IPS DF 6.9 (cell line): ENCODE measurements around the gene PSMC6.
"Not testable (repeated sequence)": the region's sequence is repeated elsewhere in the genome, so short reads cannot be mapped to it uniquely, and the experiment has no call there.

Source experiments
- DNase-seq: peaks from one replicate; pipeline ENCODE4 v3.0.0-alpha.2; 2013; ENCODE audit warnings: low read depth, low spot score
- H3K27ac ChIP-seq: one replicate; pipeline ENCODE4 v1.5.1; 2013; ENCODE audit warnings: low read length, control low read depth
- H3K27me3 ChIP-seq: 2 replicates; pipeline ENCODE4 v1.6.1; 2013; ENCODE audit warnings: mild to moderate bottlenecking, low read length; ENCODE audit not compliant: control insufficient read depth, insufficient read depth
- H3K36me3 ChIP-seq: 2 replicates; pipeline ENCODE4 v1.6.1; 2013; ENCODE audit warnings: low read length; ENCODE audit not compliant: control insufficient read depth, insufficient read depth
- H3K4me1 ChIP-seq: 2 replicates; pipeline ENCODE4 v1.6.1; 2013; ENCODE audit warnings: low read length; ENCODE audit not compliant: control insufficient read depth, insufficient read depth
- H3K4me3 ChIP-seq: 2 replicates; pipeline ENCODE4 v1.5.1; 2013; ENCODE audit warnings: mild to moderate bottlenecking, low read length
- H3K9me3 ChIP-seq: 2 replicates; pipeline ENCODE4 v1.6.1; 2013; ENCODE audit warnings: low read length, inconsistent platforms; ENCODE audit not compliant: control insufficient read depth, insufficient read depth
- WGBS: extraction: QIAGEN DNeasy Blood & Tissue Kit; methylation state at CpG from one replicate; pipeline ENCODE4 v1.1.7; 2013; ENCODE audit warnings: mixed read lengths, missing lambda C conversion rate; ENCODE audit not compliant: insufficient read length, insufficient coverage; 5-methylcytosine and 5-hydroxymethylcytosine counted together

The PSMC6 gene

GRCh38 chr14:52738409-52738808 lies 31.4 kb downstream of the PSMC6 start:
- no peaks in the 10 kb centered on the region for H3K36me3 ChIP-seq
- no peaks in the 10 kb centered on the region for H3K9me3 ChIP-seq
- no peak overlapping the region for H3K4me3 ChIP-seq
- H3K4me1 ChIP-seq = no peaks in the 10 kb centered on the region; the same call in 1 of the 2 replicates
- H3K27me3 ChIP-seq = no peaks in the 10 kb centered on the region
- no peak for DNase-seq
- no peak overlapping the region for H3K27ac ChIP-seq

- H3K36me3 ChIP-seq = peaks cover 2% of the 10 kb centered on the region; the same call in 1 of the 2 replicates
- no peaks in the 10 kb centered on the region for H3K4me1 ChIP-seq
- H3K27me3 ChIP-seq = no peaks in the 10 kb centered on the region
- no peak overlapping the region for H3K4me3 ChIP-seq
- DNase-seq = no peak
- H3K9me3 ChIP-seq = no peaks in the 10 kb centered on the region
- WGBS = no CpG with 5 or more reads among the region's 1 CpG
- H3K27ac ChIP-seq = no peak overlapping the region
Measured at GRCh38 chr14:52740751-52741150, 33.8 kb downstream of the PSMC6 start.

- H3K4me1 ChIP-seq = no peaks in the 10 kb centered on the region
- no peaks in the 10 kb centered on the region for H3K9me3 ChIP-seq
- no peak for DNase-seq
- H3K4me3 ChIP-seq = no peak overlapping the region
- H3K27me3 ChIP-seq = no peaks in the 10 kb centered on the region
- H3K36me3 ChIP-seq = peaks cover 2% of the 10 kb centered on the region; the same call in 1 of the 2 replicates
- H3K27ac ChIP-seq = no peak overlapping the region
Measured at GRCh38 chr14:52741865-52742264, 34.9 kb downstream of the PSMC6 start.

GRCh38 chr14:52748647-52749292 lies 41.8 kb downstream of the PSMC6 start:
- Histone ChIP-seq H3K27ac (no peak overlapping the region), H3K27me3 (no peaks in the 10 kb centered on the region), H3K36me3 (peaks cover 2% of the 10 kb centered on the region; the same call in 1 of the 2 replicates), H3K9me3 (no peaks in the 10 kb centered on the region), H3K4me3 (no peak overlapping the region), H3K4me1 (no peaks in the 10 kb centered on the region)
- WGBS = no CpG with 5 or more reads among the region's 8 CpGs
- no peak for DNase-seq

- Histone ChIP-seq H3K36me3 (no peaks in the 10 kb centered on the region), H3K27ac (no peak overlapping the region), H3K4me1 (no peaks in the 10 kb centered on the region), H3K9me3 (no peaks in the 10 kb centered on the region), H3K4me3 (no peak overlapping the region), H3K27me3 (no peaks in the 10 kb centered on the region)
- no CpG with 5 or more reads among the region's 5 CpGs for WGBS
- DNase-seq = no peak
Measured at GRCh38 chr14:52755607-52756316, 48.8 kb downstream of the PSMC6 start.

GRCh38 chr14:52759145-52759544 lies 52.1 kb downstream of the PSMC6 start:
- DNase-seq = no peak
- Histone ChIP-seq H3K9me3 (no peaks in the 10 kb centered on the region), H3K36me3 (no peaks in the 10 kb centered on the region), H3K4me3 (no peak overlapping the region), H3K27ac (no peak overlapping the region), H3K4me1 (no peaks in the 10 kb centered on the region), H3K27me3 (no peaks in the 10 kb centered on the region)
- no CpG with 5 or more reads among the region's 1 CpG for WGBS

GRCh38 chr14:52762923-52763322 lies 55.9 kb downstream of the PSMC6 start:
- no CpG with 5 or more reads among the region's 4 CpGs for WGBS
- H3K36me3 ChIP-seq, H3K4me1 ChIP-seq, H3K27me3 ChIP-seq, H3K27ac ChIP-seq, DNase-seq, H3K4me3 ChIP-seq, H3K9me3 ChIP-seq: not testable (repeated sequence)

GRCh38 chr14:52767058-52767833 lies 60.2 kb downstream of the PSMC6 start:
- H3K27ac ChIP-seq = no peak overlapping the region
- H3K36me3 ChIP-seq = no peaks in the 10 kb centered on the region
- no peak for DNase-seq
- no peaks in the 10 kb centered on the region for H3K4me1 ChIP-seq
- no peak overlapping the region for H3K4me3 ChIP-seq
- H3K9me3 ChIP-seq = no peaks in the 10 kb centered on the region
- WGBS = 100% methylated on average over 1 of the region's 3 CpGs
- H3K27me3 ChIP-seq = no peaks in the 10 kb centered on the region

GRCh38 chr14:52769887-52770286 lies 62.9 kb downstream of the PSMC6 start:
- Histone ChIP-seq H3K36me3 (no peaks in the 10 kb centered on the region), H3K27me3 (no peaks in the 10 kb centered on the region), H3K9me3 (no peaks in the 10 kb centered on the region), H3K4me3 (no peak overlapping the region), H3K4me1 (no peaks in the 10 kb centered on the region), H3K27ac (no peak overlapping the region)
- no peak for DNase-seq

GRCh38 chr14:52776816-52777215 lies 69.8 kb downstream of the PSMC6 start:
- WGBS = no CpG with 5 or more reads among the region's 7 CpGs
- Histone ChIP-seq H3K4me3 (no peak overlapping the region), H3K36me3 (peaks cover 3% of the 10 kb centered on the region; the same call in 1 of the 2 replicates)

More at GRCh38 chr14:52776816-52777215, 69.8 kb downstream of the PSMC6 start:
- Histone ChIP-seq H3K9me3 (no peaks in the 10 kb centered on the region), H3K27ac (no peak overlapping the region), H3K4me1 (no peaks in the 10 kb centered on the region), H3K27me3 (no peaks in the 10 kb centered on the region)
- no peak for DNase-seq
